CD4-positive, alpha-beta T cell treated with Interferon gamma for 1 hour (primary cell): ENCODE results near the gene PTPA.

Experiments
- DNase-seq: peaks from one replicate; pipeline ENCODE4 v3.0.0-alpha.2; 2020

PTPA gene

DNA sequence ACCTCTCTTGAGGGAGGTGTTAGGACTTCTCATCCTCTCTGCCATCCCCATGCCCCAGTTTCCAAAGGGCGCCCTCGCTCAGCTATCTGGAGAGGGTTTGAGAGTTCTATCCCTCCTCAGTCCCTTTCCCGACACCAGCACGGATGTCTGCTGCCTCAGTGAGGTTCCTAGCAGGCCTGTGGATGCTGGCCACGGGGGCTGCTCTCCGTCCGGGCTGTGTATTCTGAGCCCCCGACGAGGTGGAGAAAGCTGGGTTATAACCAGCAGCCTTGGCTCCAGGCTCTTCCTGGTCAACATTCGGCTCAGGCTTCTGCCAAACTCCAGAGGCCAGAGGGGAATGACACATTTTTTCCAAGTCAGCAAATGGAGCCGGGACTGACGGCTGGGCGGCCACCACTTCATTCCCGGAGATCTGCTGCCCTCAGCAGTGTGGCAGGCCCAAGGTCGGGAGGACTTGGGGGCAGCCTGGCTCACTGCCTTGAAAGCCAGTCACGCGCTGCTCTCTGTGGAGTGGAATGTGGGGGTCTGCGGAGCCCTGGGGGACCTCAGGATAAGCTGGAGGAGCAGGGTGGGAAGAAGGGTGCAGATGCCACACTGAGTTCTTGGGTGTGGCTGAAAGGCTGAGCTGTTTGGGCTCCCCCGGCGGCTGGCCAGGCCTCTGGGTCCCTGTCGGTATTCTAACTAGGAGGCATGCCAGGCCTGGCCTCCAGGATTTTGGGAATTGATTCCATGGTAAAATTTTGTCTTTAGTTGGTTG lies 27.4 kb downstream of the PTPA start:
- DNase-seq = no peak

- DNase-seq = peak; percentile 72
These were observed 28.2 kb downstream of the PTPA start for GRCh38 chr9:129139233-129139992.

GRCh38 chr9:129139993-129140396 lies 28.8 kb downstream of the PTPA start:
- DNase-seq = peak; percentile 89

GRCh38 chr9:129140397-129141065 lies 29.3 kb downstream of the PTPA start:
- no peak for DNase-seq

GRCh38 chr9:129141066-129142041 lies 30.1 kb downstream of the PTPA start:
- DNase-seq = peak; percentile 53

DNA sequence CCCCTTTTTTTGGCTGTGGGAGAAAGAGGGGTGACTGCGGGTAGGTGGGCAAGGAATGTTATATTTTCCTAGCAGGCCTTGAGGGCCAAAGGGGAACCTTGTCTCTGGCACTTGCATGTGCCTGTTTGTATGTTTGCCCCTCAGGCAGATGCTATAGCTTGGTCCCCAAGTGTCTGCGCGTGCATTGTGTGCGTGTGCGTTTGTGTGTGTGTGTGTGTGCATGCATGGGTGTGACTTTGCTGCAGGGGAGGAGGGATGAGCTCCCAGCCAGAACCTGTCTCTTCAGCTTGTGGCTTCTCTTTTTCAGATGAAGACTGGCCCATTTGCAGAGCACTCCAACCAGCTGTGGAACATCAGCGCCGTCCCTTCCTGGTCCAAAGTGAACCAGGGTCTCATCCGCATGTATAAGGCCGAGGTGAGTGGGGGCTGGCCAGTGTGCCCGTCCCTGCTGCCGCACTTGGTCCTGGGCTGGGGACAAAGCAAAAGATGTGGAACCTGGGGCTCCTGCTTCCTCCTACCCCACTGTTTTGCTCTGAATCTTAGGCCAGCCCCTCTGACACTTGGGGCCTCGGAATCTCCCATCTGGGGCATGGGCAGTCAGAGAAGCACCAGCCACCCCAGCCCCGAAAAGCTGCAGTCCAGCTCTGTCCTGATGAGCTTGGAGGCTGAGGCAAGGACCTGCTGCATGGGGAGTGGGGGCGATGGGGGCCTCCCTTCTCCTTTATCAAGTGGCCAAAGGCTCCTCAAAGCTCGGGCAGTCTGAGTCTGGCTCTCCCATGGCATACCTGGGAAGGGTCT lies 31.1 kb downstream of the PTPA start:
- no peak for DNase-seq

DNA sequence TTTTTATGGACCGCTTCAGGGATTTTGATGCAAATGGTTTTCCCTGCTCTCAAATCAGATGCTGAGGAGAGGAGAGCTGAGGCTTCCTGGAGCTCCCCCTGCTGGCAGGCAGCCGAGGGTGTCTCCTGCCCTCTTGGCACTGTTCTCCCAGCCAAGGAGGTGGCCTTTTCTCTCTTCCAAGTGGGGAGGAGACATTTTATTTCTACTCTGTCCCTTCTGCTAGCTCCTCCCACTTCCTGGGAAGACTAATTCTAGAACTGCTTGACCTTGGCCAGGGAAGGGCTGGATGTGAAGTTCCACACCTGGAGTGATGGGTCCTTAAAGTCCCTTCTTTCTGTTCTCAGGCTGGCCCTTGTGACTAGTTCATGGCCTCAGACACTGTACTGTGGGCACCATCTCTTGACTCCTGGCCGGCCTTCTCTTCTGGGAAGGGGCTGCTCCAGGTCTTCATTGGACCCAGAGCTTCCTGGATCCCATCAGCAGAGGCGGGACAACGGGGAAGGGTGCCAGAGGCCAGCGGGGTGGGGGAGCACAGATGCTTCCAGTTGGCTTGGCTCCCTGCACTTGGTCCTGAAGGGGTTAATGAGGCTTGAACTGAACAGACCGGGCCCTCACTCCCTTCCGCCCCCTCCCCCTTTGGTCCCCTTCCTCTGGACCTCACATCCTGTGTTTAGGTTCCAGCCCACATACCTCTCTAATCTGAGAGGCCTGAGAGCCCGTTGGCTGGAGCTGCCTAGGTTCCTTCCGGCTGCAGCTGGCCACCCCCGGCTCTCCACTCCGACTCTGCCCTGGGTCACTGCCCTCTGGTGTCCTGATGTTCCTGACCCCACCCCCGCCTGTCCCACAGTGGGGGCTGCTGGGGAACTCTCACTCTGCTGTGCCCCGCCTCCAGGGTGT lies 32.1 kb downstream of the PTPA start:
- peak; percentile 70 for DNase-seq

DNA sequence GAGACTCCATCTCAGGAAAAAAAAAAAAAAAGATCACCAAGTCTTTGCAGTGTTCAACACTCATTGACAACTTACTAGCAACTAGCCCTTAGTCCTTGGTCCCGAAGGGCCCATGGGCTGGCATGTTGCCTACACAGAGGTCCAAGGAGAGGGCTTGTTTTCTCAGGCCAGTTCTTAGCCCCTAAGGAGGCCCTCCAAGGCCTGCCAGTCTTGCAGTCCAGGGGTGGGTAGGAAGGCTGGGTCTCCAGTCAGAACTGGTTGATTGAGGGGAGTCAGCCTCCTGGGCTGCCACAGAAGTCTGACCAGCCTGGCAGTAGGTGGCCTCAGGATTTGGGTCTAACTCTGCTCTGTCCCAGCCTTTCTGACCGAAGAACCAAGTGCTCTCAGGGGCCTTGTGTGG lies 34.1 kb downstream of the PTPA start:
- DNase-seq = no peak

GRCh38 chr9:129145841-129146292 lies 34.7 kb downstream of the PTPA start:
- no peak for DNase-seq

- no peak for DNase-seq
These were observed 35.3 kb downstream of the PTPA start for GRCh38 chr9:129146441-129146941.

- DNase-seq = no peak
These were observed 37.4 kb downstream of the PTPA start for GRCh38 chr9:129148463-129149204.

DNA sequence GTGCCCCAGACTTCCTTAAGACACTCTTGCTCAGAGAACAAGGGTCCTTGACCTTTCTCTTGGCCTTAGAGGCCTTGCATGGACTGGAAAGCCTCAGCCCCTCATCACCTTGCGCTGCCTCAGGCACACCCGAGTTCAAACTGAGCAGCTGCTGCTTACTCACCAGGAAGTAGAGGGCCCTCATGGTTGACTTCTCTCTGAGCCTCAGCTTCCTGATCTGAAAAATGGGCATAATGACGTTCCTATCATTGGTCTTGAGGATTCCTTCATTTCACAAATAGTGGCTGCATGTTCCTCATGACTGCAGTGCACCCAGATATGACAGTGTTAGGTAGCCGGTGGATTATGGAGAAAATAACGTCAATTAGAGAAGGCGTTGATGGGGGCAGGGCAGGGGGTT lies 38.2 kb downstream of the PTPA start:
- DNase-seq = no peak

- no peak for DNase-seq
These were observed 38.9 kb downstream of the PTPA start for GRCh38 chr9:129150122-129150521.

DNA sequence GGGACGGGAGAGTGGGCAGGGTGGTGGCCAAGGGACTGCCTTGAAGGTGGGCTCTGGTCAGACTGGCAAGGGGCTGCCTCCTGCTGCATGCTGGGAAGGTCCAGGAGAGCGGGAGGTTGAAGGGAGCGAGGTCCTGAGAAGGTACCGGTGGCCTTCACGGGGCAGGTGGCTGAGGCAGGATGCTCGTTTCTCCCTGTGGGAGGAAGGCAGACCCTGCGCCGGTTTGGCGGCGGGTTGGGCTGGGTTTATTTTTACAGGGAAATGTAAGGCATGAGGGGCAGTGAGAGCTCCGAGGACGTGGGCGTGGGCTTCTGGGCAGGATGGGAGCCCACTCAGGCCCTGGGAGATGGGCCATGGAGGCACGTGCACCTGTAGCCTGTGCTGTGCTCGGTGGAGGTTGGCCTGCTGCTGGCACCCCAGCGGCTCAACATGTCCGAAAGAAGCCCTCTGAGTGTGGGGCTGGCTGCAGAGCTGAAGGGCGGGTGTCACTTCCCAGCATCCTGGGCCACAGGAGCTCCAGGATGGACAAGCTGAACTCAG lies 39.5 kb downstream of the PTPA start:
- DNase-seq = no peak

DNA sequence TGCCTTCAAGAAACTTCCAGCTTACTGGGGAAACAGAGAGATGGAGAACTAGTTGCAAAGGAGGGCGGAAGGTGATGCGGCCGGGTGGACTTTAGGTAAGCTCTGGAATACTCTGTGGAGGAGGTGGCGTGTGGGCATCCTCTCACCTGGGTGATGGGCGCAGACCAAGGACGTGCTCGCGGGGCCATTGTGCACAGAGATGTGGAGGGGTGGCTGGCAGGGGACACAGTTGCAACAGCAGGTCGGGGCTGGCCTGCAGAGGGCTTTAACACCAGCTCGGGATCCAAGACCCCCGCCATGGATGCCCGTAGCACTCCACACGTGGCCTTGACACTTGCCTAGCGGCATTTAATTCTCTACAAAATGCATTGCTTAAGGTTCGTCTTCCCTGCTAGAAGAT lies 40.3 kb downstream of the PTPA start:
- DNase-seq = no peak

DNA sequence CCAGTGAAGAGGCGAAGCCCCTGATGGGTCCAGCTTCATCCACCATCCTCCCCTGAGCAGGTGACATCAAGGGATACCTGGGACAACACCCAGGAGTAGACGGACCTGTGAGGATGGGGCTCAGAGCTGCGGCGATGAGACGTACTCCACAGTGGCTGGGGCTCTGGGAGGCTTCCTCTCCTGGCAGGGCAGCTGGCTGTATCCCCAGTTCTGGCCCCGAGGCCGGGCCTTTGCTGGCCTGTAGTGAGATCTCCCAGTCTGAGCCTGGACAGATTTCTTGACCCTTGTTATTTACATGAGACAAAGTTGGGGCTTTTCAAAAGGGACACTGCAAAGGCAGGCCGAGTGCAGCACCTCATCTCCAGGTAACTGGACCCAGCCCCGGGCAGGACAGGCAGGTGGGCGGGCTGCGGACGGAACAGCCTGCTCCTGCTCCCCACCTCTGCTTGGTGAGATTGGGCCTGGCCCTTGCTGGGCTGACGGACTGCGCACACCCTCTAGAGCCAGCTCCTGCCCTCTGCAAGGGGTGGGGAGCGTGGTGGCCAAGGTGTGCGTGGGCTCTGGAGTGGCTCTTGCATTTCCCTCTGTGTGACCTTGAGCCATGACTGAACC lies 43.8 kb downstream of the PTPA start:
- no peak for DNase-seq

GRCh38 chr9:129156163-129156562 lies 44.9 kb downstream of the PTPA start:
- no peak for DNase-seq

DNA sequence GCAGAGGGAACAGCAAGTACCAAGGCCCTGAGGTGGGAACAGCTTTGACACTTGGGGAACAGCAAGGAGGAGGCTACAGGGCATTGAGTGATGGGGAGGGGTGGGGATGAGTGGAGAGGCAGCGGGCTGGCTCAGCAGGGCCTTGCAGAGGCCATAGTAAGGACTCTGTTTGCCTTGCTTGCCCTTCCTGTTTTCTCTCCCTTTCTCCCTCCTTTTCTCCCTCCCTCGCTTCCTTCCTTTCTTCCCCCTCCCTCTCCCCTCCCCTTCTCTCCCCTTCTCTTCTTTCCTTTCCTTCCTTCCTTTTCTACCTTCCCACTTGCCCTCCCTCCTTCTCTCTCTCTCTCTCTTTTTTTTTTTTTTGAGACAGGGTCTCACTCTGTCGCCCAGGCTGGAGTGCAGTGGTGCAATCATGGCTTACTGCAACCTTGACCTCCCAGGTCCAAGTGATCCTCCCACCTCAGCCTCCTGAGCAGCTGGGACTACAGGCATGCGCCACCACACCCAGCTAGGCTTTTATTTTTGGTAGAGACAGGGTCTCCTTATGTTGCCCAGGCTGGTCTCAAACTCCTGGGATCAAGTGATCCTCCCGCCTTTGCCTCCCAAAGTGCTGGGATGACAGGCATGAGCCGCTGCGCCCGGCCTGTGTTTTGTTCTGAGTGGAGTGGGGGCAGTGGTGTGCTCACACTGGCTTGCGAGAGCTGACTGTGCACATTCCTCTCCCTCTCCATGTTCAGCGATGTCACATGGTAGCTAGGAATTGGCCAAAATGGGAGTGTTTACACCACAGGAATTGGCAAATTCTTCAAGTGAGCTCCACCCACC lies 49.7 kb downstream of the PTPA start:
- DNase-seq = no peak
